ENCODE measurements around the gene TGFB1I1.

TGFB1I1 gene

GRCh38 chr16:31453255-31454204 is 18.4 kb upstream of the TGFB1I1 start:
- DNase-seq: no peak

DNA sequence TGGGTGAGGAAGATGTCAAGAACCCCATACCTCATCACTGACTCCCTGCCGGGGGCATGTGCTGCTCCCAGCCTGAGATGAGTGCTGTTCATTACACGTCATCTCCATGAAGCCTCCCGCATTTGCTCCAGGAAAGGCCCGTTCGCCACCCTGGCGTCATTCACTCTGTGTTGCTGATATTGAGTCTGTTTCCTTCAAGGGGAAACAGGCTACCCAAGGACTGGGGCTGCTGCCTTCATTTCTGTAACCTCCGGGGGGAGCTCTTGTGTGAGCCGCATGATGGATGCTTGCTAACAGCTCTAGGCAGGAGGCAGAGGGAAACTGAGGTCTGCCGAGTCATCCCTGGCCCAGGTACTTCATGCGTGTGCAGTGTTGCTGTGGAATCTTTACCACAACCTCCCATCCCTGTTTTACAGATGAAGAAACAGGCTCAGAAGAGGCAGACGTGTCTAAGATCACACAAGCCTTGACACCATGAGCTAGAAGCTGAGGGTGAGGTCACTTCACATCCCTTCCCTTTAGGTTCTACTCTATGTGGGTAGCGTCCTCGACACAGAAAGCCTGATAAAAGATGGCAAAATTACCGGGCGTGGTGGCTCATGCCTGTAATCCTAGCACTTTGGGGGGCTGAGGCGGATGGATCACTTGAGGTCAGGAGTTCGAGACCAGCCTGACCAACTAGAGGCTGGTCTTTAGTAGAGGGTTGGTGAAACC is 16.2 kb upstream of the TGFB1I1 start:
- peak; percentile 24 for DNase-seq

GRCh38 chr16:31456988-31457360 is 15.0 kb upstream of the TGFB1I1 start:
- DNase-seq: no peak

- DNase-seq: peak; percentile 36
Measured at GRCh38 chr16:31458073-31458843, 13.7 kb upstream of the TGFB1I1 start.

GRCh38 chr16:31458844-31459686 is 12.9 kb upstream of the TGFB1I1 start, which contains the start of gene ARMC5:
Gene ARMC5 (plus strand): TSS chr16:31459501. CDS start chr16:31459525, 24 bp downstream.
- DNase-seq: peak; percentile 98

GRCh38 chr16:31459687-31460581 is 12.0 kb upstream of the TGFB1I1 start:
- peak; percentile 98 for DNase-seq

DNA sequence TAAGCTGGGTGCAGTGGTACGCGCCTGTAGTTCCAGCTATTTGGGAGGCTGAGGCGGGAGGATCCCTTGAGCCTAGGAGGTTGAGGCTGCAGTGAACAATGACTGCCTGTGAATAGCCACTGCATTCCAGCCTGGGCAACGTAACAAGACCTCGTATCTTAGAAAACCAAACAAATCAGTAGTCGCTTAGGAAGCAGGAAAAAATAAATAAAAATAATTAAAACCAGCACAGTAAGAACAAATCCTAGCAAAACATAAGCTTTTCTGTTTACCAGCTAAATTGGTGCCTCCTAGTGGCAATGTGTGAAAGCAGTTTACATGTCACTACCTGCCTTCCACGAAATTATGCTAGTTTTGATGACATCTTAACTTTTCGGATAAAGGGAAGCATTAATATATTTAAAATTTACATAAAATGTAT is 11.4 kb upstream of the TGFB1I1 start:
- DNase-seq: peak; percentile 60

DNA sequence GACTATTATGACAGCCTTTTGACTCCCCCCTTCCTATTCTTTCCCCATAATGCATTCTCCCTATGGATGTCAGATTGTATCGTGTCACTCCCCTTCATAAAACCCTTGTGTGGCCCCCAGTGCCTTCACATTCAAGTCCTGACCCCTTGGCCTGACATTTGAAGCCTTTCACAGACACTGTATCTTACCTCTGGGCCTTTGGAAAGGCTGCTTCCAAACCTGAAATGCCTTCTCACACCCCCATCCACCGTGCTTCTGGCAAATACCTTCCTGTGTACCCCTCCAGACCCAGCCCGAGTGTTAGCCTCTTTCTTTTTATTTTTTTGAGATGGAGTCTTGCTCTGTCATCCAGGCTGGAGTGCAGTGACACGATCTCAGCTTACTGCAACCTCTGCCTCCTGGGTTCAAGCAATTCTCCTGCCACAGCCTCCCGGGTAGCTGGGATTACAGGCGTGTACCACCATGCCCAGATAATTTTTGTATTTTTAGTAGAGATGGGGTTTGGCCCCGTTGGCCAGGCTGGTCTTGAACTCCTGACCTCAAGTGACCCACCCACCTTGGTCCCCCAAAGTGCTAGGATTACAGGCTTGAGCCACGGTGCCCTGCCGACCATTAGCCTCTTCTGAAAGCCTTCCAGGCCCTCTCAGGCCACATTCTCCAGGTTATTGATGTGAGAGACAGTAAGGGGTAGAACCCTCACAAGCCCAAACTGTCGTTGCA is 10.6 kb upstream of the TGFB1I1 start:
- DNase-seq: no peak

GRCh38 chr16:31461921-31462804 is 9.8 kb upstream of the TGFB1I1 start:
- no peak for DNase-seq

- no peak for DNase-seq
Measured at GRCh38 chr16:31464348-31464769, 7.6 kb upstream of the TGFB1I1 start.

DNA sequence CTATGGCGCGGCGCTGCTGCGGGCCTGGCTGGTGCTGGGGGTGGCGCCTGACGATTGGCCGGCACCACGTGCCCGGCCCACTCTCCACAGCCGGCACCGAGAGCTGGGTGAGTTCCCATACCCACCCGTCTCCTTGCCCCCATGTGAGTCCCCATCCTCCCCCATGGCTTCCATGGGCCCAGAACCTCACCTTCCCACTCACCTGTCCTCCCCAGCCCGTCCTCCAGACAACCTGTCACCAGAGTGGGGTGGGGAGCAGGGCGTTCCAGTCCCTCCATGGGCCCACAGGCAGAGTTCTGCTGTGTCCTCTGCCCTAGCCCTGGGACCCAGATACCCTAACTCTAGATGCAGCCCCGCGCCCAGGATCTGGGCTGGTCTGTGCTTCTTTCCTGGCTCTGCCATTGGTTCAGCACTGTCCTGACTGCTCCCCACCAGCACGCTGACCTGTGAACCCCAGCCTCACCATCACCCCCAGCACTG is 7.1 kb upstream of the TGFB1I1 start:
- DNase-seq: no peak

DNA sequence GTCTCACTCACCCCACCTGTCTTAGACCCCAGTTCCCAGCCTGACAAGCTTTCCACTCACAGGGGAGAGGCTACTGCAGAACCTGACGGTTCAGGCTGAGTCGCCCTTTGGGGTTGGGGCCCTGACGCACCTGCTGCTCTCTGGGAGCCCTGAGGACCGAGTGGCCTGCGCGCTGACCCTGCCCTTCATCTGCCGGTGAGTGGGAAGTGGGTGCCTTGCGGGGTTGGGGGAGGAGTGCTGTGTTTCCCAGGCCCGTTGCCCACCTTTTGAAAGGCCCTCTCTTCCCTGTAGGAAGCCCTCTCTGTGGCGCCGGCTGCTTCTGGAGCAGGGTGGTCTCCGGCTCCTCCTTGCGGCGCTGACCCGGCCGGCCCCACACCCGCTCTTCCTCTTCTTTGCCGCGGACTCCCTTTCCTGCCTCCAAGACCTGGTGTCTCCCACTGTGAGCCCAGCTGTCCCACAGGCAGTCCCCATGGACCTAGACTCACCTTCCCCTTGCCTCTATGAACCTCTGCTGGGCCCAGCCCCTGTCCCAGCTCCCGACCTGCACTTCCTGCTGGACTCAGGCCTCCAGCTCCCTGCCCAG is 6.1 kb upstream of the TGFB1I1 start:
- DNase-seq: no peak

- DNase-seq: no peak
Measured at GRCh38 chr16:31466381-31466841, 5.5 kb upstream of the TGFB1I1 start.

GRCh38 chr16:31467151-31467773 is 4.7 kb upstream of the TGFB1I1 start:
- no peak for DNase-seq

GRCh38 chr16:31467858-31468257 is 4.1 kb upstream of the TGFB1I1 start:
- no peak for DNase-seq

- DNase-seq: no peak
Measured at GRCh38 chr16:31470615-31471014, 1.3 kb upstream of the TGFB1I1 start.

GRCh38 chr16:31471241-31471874 is 594 bp upstream of the TGFB1I1 start:
- no peak for DNase-seq

All from CD4-positive, alpha-beta T cell treated with Interleukin-4 for 4 hours (primary cell).